HG03066 (cell line): Measurements from ENCODE around the gene MUC12.
"Not testable (repeated sequence)": the region's sequence is repeated elsewhere in the genome, so short reads cannot be mapped to it uniquely, and the experiment has no call there.

ENCODE experiments used
- ATAC-seq: cut with Tn5 transposase; IDR thresholded peaks from one replicate; pipeline ENCODE4 v1.9.1; 2021; ENCODE audit warnings: low read depth; ENCODE audit not compliant: unreplicated experiment

The MUC12 gene

DNA sequence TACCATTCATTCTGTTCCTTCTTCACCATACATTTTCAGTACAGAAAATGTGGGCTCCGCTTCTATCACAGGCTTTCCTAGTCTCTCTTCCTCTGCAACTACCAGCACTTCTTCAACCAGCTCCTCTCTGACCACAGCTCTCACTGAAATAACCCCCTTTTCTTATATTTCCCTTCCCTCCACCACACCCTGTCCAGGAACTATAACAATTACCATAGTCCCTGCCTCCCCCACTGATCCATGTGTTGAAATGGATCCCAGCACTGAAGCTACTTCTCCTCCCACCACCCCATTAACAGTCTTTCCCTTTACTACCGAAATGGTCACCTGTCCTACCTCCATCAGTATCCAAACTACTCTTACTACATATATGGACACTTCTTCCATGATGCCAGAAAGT, 9.5 kb upstream of the MUC12 start:
- no peak for ATAC-seq

- ATAC-seq = no peak
Observed at GRCh38 chr7:100962537-100962936, 6.8 kb upstream of the MUC12 start.

- ATAC-seq = no peak
Observed at GRCh38 chr7:100963386-100963785, 6.0 kb upstream of the MUC12 start.

DNA sequence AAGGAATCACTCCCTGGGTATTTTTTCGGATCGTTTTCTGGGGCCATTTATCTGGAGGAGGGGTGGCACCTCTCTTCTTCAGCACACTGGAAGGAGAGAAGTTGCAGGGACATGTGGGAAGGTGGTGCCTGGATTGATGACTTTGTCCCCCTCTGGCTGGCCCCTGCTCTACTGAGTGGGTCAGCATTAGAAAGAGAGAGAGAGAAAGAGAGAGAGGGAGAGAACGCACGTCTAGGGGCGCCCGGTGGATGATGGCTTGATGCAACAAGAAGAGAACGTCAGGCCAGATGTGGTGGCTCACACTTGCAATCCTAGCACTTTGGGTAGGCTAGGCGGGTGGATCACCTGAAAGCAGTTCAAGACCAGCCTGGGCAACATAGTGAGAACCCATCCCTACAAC, 5.5 kb upstream of the MUC12 start:
- ATAC-seq = no peak

- no peak for ATAC-seq
Observed at GRCh38 chr7:100964630-100965029, 4.7 kb upstream of the MUC12 start.

DNA sequence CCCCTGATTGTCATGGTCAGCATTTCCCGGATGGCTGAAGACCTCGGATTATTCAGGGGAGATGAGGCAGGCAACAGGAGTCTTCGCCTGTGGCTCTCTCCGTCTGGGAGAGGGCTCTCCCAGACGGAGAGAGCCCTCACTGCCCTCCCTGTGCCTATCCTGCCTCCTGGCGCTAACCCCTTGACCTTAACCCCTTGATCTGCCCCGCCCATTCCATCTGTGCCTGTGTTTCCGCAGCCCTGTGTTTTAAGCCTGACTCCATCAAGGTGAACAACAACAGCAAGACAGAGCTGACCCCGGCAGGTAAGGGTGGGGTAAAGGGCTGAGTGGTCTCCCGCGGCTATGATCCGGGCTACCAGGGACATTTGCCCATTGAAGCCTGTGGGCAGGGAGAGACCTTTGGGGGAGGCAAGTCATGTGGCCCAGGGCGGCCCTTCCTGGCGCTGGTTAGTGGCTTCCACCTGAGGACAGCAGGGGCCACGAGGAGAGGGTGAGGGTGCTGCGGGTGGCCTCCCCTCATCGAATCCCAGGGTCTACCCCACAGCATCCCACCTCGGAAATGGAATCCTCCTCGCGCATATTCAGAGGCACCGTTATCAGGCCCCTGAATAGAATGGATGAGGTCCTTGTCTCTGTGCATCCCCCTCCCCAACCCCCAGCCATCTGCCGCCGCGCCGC, 4.2 kb upstream of the MUC12 start:
- ATAC-seq = no peak

DNA sequence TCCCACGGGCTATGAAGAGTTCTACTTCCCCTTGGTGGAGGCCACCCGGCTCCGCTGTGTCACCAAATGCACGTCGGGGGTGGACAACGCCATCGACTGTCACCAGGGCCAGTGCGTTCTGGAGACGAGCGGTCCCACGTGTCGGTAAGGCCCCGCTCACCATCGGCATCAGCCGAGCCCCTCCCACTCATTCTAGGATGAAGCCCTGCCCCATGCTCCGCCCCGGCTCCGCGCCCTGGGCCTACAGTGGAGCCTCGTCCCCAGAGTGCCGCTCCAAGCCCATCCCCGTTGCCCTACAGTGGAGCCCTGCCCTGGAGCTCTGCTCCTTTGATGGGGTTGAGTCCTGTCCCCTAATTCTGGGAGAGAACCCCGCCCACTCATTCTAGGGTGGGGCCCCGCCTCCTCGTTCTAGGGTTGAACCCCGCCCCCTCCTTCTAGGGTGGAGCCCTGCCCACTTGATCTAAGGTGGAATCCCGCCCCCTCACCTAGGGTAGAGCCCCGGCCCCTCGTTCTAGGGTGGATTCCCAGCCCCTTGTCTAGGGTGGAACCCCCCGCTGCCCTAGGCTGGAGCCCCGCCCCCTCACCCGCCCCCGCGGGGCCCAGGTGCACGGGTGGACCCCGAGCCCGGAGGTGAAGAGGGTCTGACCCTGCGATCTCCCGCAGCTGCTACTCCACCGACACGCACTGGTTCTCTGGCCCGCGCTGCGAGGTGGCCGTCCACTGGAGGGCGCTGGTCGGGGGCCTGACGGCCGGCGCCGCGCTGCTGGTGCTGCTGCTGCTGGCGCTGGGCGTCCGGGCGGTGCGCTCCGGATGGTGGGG, 3.4 kb upstream of the MUC12 start:
- peak; percentile 58 for ATAC-seq

GRCh38 chr7:100966542-100967291, 2.6 kb upstream of the MUC12 start:
- ATAC-seq = no peak

DNA sequence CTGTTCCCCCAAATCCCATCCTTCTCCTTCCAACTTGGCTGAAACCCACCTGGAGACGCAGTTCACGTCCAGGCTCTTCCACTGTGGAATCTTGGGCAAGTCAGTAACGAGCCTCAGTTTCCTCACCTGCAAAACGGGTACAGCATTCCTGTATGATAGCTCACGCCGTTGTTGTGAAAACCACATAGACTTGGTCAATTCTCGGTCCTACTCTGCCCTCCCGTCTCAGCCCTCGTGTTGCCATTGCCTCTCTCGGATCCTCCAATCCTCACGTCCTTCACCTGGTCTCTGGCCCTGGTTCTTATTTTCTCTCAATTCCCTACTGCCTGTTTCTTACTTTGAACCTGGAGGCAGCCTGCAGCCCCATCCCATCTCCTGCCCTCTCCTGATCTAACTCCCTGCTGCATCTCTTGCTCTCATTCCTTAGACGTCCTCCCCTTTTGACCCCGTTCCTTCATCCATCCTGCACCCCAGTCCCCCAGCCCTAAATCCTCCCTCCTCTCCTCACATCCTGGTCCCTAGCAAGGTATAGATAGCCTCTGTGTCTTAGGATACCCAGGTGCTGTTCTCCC, 2.0 kb upstream of the MUC12 start:
- no peak for ATAC-seq

DNA sequence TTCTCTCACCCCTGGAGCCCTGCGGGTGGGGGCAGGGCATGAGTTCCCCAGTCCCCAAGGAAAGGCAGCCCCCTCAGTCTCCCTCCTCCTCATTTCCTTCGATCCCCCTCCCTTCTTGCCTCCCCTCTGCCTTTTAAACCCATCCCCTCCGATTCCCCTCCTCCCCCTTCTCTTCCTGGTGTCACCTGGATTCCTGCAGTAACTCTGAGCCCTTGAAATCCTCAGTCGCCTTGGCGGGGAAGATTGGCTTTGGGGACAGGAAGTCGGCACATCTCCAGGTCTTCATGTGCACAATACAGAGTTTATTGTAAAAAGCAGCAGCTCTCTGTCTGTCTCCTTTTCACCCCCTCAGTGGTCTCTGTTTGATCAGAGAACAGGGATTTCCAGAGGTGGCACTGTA, 1.3 kb upstream of the MUC12 start:
- ATAC-seq = no peak

- no peak for ATAC-seq
Observed at GRCh38 chr7:100968650-100969049, 715 bp upstream of the MUC12 start.

- no peak for ATAC-seq
Observed at GRCh38 chr7:100971111-100972001, 2.0 kb downstream of the MUC12 start.

GRCh38 chr7:100972002-100972347, 2.6 kb downstream of the MUC12 start:
- ATAC-seq = no peak

DNA sequence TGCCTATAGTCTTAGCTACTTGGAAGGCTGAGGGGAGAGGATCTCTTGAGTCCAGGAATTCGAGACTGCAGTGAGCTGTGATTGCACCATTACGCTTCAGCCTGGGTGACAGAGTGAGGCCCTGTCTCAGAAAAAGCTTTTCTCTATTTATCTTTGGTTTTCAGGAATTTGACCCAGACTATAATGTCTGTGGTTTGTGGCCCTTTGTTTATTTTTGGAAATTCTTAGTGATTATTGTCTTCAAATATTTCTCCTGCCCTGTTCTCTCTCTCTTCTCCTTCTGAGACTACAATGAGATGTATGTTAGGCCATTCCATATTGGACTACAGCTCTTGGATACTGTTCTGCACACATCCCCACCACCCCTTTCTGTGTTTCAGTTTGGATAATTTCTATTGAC, 4.7 kb downstream of the MUC12 start:
- ATAC-seq = no peak

DNA sequence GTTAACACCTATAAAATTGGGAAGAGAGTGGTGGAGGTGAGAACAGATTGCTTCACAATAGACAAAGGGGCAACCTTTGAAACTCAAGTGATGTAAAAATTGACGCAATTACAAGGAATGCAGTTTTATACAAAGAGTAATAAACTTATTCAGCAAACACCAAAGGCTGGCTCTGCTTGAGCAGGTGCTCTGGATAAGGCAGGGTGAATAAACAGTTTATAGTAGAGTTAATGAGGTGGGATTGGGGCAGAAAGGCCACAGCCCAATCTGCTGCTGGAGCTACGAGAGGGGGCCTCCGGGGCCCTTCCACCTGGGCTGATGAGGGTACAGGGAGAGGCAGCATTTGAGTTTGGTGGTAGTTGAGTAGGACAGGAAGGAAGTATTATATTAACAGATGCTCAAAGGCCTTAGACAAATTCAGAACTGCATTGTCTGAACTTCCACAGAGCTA, 6.0 kb downstream of the MUC12 start:
- ATAC-seq = no peak

DNA sequence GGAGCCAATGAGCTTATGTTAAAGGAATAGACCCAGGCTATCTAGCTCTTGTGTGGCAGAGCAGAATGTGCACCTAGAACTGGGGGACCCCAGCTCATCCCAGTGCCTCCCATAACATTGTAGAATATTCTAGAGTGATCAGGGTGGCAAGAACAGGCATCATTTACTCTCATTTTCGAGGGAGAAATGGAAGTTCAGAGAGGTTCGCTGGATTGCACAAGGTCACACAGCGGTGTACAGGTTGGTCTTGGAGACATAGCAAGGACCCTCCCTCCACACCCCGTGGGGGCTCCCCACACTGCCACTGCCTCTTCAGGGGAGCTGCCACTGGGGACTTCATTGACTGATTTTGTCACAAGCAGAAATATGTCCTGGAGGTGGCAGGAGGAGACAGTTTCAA, 8.9 kb downstream of the MUC12 start:
- ATAC-seq = no peak

DNA sequence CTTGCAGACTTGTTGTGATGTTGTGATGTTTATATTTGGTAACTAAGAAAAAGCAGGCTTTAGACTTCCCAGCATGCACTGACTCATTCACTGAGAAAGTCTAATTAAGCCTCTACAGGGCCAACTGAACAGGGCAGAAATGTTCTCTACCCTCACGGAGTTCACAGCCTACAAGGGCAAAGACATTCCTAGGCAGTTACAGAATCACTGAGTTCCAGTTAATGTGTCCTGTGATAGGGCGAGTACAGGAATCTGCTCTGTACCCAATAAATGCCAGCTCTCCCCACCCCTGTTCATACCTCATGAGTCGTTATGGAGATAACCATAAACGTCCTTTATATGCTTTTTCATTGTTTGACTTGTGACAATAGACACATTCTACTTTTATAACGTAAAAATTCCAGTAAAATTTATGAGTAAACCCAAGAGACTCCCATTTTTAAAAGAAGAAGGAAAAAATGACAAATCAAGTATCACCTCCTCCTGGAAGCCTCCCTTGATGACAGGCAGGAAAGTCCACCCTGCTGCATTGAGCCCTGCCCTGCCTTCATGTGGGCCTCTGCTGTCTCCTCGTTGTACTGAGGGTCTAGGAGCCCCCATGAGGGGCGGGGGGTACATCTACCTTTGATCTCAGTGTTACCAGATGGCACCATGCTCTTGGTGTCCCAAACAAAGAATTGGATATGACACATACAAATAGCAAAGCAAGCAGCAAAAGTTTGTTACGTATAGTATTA, 14.3 kb downstream of the MUC12 start:
- no peak for ATAC-seq

DNA sequence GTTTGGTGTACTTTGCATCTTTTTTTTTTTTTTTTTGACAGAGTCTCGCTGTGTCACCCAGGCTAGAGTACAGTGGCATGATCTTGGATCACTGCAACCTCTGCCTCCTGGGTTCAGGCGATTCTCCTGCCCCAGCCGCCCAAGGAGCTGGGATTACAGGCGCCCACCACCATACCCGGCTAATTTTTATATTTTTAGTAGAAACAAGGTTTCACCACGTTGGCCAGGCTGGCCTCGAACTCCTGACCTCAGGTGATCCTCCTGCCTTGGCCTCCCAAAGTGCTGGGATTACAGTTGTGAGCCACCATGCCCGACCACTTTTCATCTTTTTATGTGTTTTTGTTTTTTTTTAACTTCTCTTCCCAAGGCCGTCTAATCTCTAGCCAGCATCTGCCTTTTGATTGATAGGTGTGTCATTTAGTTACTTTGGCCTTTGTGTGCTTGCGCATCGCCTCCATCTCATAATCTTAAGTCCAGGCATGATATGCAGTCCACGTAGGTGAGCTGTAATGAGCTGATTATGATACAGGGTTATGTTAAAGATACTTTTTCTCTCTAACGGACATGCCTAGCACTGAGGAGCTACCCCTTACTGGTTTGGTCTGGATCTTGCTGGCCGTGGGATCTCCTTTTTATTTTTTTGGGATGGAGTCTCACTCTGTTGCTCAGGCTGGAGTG, 15.0 kb downstream of the MUC12 start:
- not testable (repeated sequence) for ATAC-seq
